ACHN (cell line): ENCODE results near the gene KCNH2.
"Not testable (repeated sequence)": the region's sequence is repeated elsewhere in the genome, so short reads cannot be mapped to it uniquely, and the experiment has no call there.

Experiments
- DNase-seq: peaks from one replicate; pipeline ENCODE4 v3.0.0-alpha.2; 2015
- in situ Hi-C: cut with HindIII; loops from 2 replicates; pipeline ENCODE4 v1.10.0; 2017; ENCODE audit warnings: low sequenced_read_pairs, low pct_ligation_motif_present, low pct_unique_long_range_greater_than_20kb

The KCNH2 gene

GRCh38 chr7:151012911-151013347 is 34.8 kb upstream of the KCNH2 start:
- in situ Hi-C loops: no loop called here

GRCh38 chr7:151012031-151012692 is 34.0 kb upstream of the KCNH2 start:
- DNase-seq: no peak
- in situ Hi-C loops: no loop called here

More at GRCh38 chr7:151012911-151013347, 34.8 kb upstream of the KCNH2 start:
- DNase-seq: peak; percentile 48

- in situ Hi-C loops, DNase-seq: not testable (repeated sequence)
Observed at GRCh38 chr7:151011616-151012015, 33.5 kb upstream of the KCNH2 start.

GRCh38 chr7:151011097-151011409 is 32.9 kb upstream of the KCNH2 start:
- in situ Hi-C loops: no loop called here
- no peak for DNase-seq

GRCh38 chr7:151010307-151011096 is 32.4 kb upstream of the KCNH2 start:
- no peak for DNase-seq
- in situ Hi-C loops: no loop called here

- in situ Hi-C loops: no loop called here
- DNase-seq: no peak
Observed at GRCh38 chr7:151010037-151010306, 31.9 kb upstream of the KCNH2 start.

- in situ Hi-C loops: no loop called here
- DNase-seq: no peak
Observed at GRCh38 chr7:151009327-151010036, 31.4 kb upstream of the KCNH2 start.

GRCh38 chr7:151008511-151009323 is 30.6 kb upstream of the KCNH2 start:
- in situ Hi-C loops: no loop called here
- peak; percentile 44 for DNase-seq

- DNase-seq: no peak
- in situ Hi-C loops: no loop called here
Observed at GRCh38 chr7:151008143-151008510, 30.0 kb upstream of the KCNH2 start.

GRCh38 chr7:151007469-151007898 is 29.4 kb upstream of the KCNH2 start:
- no peak for DNase-seq
- in situ Hi-C loops: no loop called here

- in situ Hi-C loops: no loop called here
- DNase-seq: no peak
Observed at GRCh38 chr7:151006590-151007300, 28.6 kb upstream of the KCNH2 start.

GRCh38 chr7:151005566-151005965 is 27.4 kb upstream of the KCNH2 start:
- in situ Hi-C loops: no loop called here
- no peak for DNase-seq

GRCh38 chr7:151003572-151003971 is 25.5 kb upstream of the KCNH2 start:
- in situ Hi-C loops: no loop called here
- DNase-seq: no peak

GRCh38 chr7:151001546-151001945 is 23.4 kb upstream of the KCNH2 start:
- DNase-seq: no peak
- in situ Hi-C loops: no loop called here

GRCh38 chr7:151000897-151001495 is 22.9 kb upstream of the KCNH2 start:
- in situ Hi-C loops: no loop called here
- DNase-seq: no peak

- no peak for DNase-seq
- in situ Hi-C loops: no loop called here
Observed at GRCh38 chr7:150999497-151000230, 21.5 kb upstream of the KCNH2 start.

GRCh38 chr7:150999001-150999400 is 20.9 kb upstream of the KCNH2 start:
- DNase-seq: no peak
- in situ Hi-C loops: no loop called here
